Right cardiac atrium (tissue), 5 donors: Measurements from ENCODE around the gene SERGEF. TPM values are rescaled to one million over a fixed set of nuclear protein-coding genes. Genes with fewer than 3 reads are reported as not detected.

Source experiments
- ATAC-seq, 2 donors: fragments of 200-7000 bp; cut with Tn5 transposase; one replicate each; pipeline versions ENCODE4 v1.8.0 to v1.9.1; 2020; ENCODE audit warnings: moderate library complexity in 2 of 2, mild to moderate bottlenecking in 1 of 2
- DNase-seq, 3 donors: peaks; one replicate each; pipeline ENCODE4 v3.0.0-alpha.2; 2020
- H3K27ac ChIP-seq: one replicate; pipeline ENCODE4 v1.5.1; 2013; ENCODE audit warnings: mild to moderate bottlenecking, low read length, control low read depth, moderate library complexity
- H3K27me3 ChIP-seq: one replicate; pipeline ENCODE4 v1.6.1; 2013; ENCODE audit not compliant: control insufficient read depth, insufficient read depth
- H3K4me1 ChIP-seq: one replicate; pipeline ENCODE4 v1.6.1; 2013; ENCODE audit warnings: low read length; ENCODE audit not compliant: control insufficient read depth, insufficient read depth
- H3K4me3 ChIP-seq: one replicate; pipeline ENCODE4 v1.5.1; 2013; ENCODE audit warnings: low read length, control low read depth
- H3K9me3 ChIP-seq: one replicate; pipeline ENCODE4 v1.6.1; 2013; ENCODE audit warnings: low read length; ENCODE audit not compliant: control insufficient read depth
- WGBS: extraction: QIAGEN DNeasy Blood & Tissue Kit; methylation state at CpG from one replicate; pipeline ENCODE4 v1.1.7; 2013; 5-methylcytosine and 5-hydroxymethylcytosine counted together
- intact Hi-C, 4 donors: fragments of 100-400 bp; cut with DNase I; formaldehyde crosslinking; loops; one replicate each; pipeline versions ENCODE4 v1.11.0 to v1.14.0; 2022 to 2023
- polyA plus RNA-seq: library from polyadenylated mRNA; stranded (reverse); fragments of 200-250 nt; gene quantifications from one replicate; pipeline ENCODE4 v1.2.3, GENCODE V29; 2013
- total RNA-seq, 4 donors: library from RNA; stranded (reverse); fragmentation: NEBNext Ultra II Directional; extraction: Animal tissue kit (Norgen Biotek cat#: 25700); gene quantifications; one replicate each; pipeline ENCODE4 v1.2.1, GENCODE V29; 2021
- donor health status: healthy with polysubstance abuse.
- donor health status: DM: no; HTN: yes; CAD: no.
- donor health status: DM: no; HTN: no; CAD: no.
- donor health status: DM: no; HTN: yes; CAD: no; lungs with severe emphysema.
- donor health status: DM: yes; HTN: yes; CAD: no.

The SERGEF gene
- total and polyA plus RNA-seq, 5 donors: 30.8 to 44.7 (median 31.6) TPM

DNA sequence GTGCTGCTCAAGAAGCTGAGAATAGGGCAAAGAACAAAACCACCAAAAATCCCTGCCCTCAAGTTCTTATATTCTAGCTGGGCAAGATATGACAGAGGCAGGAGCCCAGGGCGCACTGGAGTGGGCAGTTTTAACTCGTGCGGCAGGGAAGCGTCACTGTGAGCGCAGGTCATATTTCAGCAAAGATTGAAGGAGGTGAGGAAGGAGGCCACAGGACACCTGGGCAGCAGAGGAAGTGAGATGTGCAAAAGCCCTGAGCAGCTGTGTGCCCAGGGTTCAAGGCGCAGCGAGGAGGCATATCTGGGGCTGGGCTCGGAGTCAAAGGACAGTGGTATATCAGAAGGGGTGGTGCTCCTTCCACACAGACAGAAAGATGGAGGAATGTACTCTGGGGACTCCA lies 264.8 kb downstream of the SERGEF start:
- Histone ChIP-seq H3K4me1 (no peaks in the 10 kb centered on the region), H3K27me3 (no peaks in the 10 kb centered on the region), H3K27ac (no peak overlapping the region), H3K4me3 (no peak overlapping the region), H3K9me3 (no peaks in the 10 kb centered on the region)
- DNase-seq (no peak), ATAC-seq (no peak)
- intact Hi-C loops: no loop called here
- 79% methylated on average over 8 of the region's 8 CpGs for WGBS

DNA sequence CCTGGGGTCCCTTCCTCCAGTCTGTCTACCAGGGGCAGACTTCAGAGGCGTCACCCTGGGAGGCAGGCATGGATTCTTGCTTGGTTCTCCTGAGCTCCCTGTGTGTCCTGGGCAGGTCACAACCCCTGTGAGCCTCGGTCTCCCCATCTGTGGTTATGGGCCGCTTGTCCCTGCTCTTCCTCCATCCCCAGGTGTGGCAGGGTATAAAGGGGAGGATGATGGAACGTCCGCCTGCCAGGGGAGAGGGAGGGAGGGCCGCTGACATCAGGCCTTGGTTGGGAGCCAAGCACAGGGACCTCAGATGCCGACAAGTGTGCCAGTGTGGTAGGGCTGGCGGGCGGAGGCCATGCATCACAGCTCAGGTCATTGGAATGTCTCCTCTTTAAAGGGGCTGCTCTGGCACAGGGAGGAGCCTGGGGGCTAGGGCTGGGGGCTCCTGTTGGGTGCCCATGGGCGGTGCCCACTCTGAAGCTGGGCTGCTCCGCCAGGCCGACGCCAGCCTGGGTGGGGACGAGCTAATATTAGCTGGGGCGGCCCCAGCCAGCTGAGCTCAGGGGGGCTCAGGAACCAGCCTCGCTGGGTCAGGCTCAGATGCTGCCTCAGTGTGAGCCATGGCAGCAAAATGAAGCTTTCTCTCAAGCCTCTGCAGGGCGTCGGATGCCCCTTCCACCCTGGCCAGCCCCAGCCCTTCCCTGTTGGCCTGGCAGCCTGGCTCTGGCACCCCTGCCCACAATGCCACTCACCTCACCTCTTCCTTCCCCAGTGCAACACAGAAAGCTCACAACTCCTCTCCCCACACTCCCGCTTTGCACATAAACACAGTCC lies 265.5 kb downstream of the SERGEF start:
- Histone ChIP-seq H3K27ac (no peak overlapping the region), H3K4me3 (no peak overlapping the region), H3K9me3 (no peaks in the 10 kb centered on the region), H3K4me1 (no peaks in the 10 kb centered on the region), H3K27me3 (no peaks in the 10 kb centered on the region)
- intact Hi-C loops: no loop called here
- DNase-seq (peak in 1 of 3 donors; percentile 44), ATAC-seq (no peak)
- 73% methylated on average over 19 of the region's 19 CpGs for WGBS

DNA sequence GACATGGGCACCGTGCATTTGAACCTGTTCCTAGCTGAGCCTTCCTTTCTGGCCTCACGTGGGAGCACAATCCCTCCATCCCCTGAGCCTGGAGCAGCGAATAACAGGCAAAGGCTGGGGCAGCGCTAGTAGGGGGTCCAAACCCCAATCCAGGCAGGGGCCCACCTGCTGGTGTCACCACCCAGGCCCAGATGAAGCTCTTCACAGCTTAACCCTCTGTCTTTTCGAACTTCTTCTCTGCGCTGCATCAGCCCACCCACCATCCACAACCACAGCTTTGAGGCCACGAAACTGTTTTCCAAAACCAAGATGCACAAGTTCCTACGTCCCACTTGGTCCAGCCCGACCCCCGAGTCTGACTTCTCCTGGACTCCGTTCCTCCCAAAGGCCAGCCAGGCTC lies 266.8 kb downstream of the SERGEF start:
- DNase-seq: peak in 1 of 3 donors; percentile 9
- intact Hi-C loops: no loop called here
- no peak overlapping the region for H3K4me3 ChIP-seq
- WGBS: 77% methylated on average over 11 of the region's 11 CpGs
- no peak overlapping the region for H3K27ac ChIP-seq
- no peaks in the 10 kb centered on the region for H3K4me1 ChIP-seq
- ATAC-seq: no peak
- H3K9me3 ChIP-seq: no peaks in the 10 kb centered on the region
- no peaks in the 10 kb centered on the region for H3K27me3 ChIP-seq

DNA sequence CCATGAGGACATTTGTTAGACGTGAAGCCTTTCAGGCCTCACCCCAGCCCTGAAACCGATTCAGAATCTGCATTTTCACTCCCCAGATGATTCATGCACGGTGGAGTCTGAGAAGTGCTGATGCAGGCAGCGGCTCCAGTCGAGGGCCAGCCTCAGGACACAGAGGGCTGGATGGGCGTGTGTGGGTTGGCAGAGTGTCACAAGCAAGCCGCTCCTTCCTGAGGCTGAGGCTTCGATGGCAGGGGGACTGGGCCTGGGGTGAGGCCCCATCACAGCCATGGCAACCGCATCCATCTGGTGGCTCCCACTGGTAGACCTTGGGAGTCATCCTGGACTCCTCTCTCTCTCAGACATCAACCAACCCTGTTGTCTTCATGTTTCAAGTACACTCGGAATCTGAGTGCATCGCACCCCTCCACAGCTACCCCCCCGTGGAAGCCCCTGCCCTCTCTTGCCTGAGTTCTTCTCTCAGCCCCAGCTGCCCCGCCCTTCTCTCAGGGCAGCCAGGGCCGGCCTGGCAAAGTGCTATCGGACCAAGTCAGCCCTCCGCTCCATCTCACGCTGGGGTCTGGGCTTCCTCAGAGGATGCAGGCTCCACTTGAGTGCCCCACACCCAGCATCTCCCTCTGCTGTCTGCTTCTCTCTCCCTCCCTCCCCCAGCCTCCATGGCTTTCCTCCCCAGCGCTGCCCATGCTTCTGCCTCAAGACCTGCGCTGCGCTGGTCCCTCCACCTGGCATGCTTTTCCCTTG lies 267.6 kb downstream of the SERGEF start:
- intact Hi-C loops: no loop called here
- no peaks in the 10 kb centered on the region for H3K27me3 ChIP-seq
- DNase-seq (peak in 1 of 3 donors; percentile 32), ATAC-seq (no peak)
- no peaks in the 10 kb centered on the region for H3K9me3 ChIP-seq
- H3K4me3 ChIP-seq: no peak overlapping the region
- WGBS: 82% methylated on average over 20 of the region's 20 CpGs
- no peak overlapping the region for H3K27ac ChIP-seq
- no peaks in the 10 kb centered on the region for H3K4me1 ChIP-seq

DNA sequence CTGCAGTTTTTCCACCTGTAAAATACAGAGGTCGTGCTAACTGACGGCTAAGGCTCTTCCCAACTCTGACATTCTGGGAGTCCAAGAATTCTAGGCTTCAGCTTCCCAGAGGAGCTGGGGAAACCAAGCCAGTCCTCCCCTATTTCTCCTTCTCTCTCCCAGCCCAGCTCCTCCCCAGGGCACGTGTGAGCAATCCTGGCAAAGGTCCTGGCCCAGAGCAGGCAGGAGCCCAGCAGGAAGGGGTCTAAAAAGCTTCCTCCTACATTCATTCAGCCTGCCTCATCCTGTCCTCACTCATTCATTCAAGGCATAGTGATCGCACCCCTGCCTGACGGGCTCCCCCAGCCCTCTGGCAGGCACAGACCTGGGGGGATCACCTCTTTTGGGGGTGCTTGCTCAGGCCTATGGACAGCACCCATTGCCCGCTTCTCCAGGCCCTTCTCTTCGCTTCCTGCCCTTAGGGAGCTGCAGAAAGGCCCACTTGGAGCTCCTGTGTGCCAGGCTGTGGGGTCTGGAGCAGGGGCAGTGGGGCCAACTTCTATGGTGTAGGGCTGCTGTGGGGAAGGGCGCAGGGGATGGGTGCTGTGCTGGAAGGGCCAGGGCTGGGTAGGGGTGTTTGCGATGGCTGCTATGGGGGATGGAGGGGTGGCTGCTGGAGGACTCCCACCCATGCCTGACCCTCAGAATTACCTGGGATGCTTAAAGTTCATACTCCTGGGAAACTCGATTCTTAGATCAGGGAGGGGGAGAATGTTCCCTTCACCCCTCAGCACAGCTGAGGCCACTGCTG lies 268.5 kb downstream of the SERGEF start:
- no peaks in the 10 kb centered on the region for H3K9me3 ChIP-seq
- ATAC-seq (no peak), DNase-seq (peak in 1 of 3 donors; percentile 35)
- H3K4me1 ChIP-seq: no peaks in the 10 kb centered on the region
- H3K27me3 ChIP-seq: no peaks in the 10 kb centered on the region
- 71% methylated on average over 10 of the region's 10 CpGs for WGBS
- intact Hi-C loops: no loop called here
- H3K27ac ChIP-seq: no peak overlapping the region
- H3K4me3 ChIP-seq: no peak overlapping the region

DNA sequence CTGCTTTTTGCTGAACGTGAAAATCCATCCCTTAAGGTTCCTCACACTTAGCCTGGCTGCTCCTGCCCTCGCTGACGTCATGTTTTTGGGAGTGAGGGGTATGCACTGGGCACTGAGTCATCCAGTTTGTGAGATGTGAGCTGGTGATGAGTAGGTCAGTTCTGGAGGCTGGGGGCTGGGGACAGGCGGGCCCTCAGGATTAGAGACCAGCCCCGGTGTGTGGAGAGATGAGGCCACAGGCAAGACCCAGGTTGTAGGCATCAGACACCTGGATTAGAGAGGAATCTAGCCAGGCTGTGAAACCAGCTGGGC lies 269.1 kb downstream of the SERGEF start:
- 72% methylated on average over 5 of the region's 5 CpGs for WGBS
- DNase-seq: peak in 1 of 3 donors; percentile 9

DNA sequence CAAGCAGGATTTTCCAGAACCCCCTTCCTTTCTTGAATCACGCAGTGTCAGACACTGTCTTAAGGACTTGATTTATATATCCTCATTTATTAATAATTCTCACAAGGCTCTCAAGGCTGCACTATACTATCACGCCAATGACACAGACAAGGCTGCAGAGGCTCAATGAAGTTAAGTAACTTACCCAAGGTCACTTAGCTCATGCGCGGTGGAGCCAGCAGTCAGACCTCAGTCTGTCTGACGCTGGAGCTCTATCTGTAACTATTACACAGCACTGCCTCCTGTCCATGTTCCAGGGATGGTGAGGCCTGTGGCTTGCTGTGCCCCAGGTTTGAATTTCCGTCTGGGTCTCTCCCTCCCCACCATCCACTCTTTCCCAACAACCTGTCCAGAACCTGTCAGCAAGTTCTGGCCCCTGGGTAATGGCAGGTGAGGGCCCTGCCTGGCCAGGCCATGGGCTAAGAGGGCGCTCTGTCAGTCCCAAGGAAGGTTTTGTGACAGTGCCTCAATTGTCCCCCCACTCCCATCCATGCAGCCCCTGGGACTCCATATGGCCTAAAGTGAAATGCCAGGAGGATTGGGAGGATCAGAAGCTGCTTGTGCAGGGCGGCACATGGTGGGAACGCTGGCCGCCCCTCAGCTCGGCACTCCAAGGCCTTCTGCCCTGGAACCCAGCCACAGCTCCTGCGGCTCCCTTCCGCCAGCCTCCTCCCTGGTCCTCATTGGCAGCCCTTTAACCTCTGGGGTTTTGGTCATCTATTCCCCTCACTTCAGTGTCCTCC lies 269.6 kb downstream of the SERGEF start:
- no peak overlapping the region for H3K27ac ChIP-seq
- ATAC-seq: no peak

More for the DNA sequence above, 269.1 kb downstream of the SERGEF start:
- H3K27ac ChIP-seq: no peak overlapping the region
- no peaks in the 10 kb centered on the region for H3K4me1 ChIP-seq
- H3K4me3 ChIP-seq: no peak overlapping the region
- intact Hi-C loops: no loop called here
- H3K9me3 ChIP-seq: no peaks in the 10 kb centered on the region
- H3K27me3 ChIP-seq: no peaks in the 10 kb centered on the region
- no peak for ATAC-seq

DNA sequence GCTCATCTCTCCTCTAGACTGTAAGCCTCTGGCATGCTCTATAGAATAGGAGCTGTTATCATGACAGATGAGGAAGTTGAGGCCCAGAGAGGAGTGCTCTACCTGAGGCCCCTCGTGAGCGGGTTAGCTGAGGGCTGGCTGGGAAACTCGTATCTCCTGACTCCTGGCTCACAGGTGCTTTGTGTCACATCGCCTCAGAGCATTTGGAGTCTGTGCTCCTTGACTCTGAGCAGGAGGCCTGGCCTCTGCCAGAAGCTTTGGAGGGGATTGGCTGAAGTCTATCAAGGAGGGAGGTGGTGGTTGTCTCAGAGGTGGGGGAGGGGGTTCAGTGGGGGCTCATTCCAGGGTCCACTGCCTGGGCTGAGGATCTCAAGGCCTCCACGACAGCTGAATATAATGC lies 270.8 kb downstream of the SERGEF start:
- H3K27me3 ChIP-seq: no peaks in the 10 kb centered on the region
- DNase-seq (no peak), ATAC-seq (no peak)
- H3K4me1 ChIP-seq: no peaks in the 10 kb centered on the region
- H3K27ac ChIP-seq: no peak overlapping the region
- H3K4me3 ChIP-seq: no peak overlapping the region
- no peaks in the 10 kb centered on the region for H3K9me3 ChIP-seq
- 69% methylated on average over 5 of the region's 5 CpGs for WGBS
- intact Hi-C loops: no loop called here

More for the DNA sequence above, 269.6 kb downstream of the SERGEF start:
- DNase-seq: peak in 1 of 3 donors; percentile 19
- H3K4me1 ChIP-seq: no peaks in the 10 kb centered on the region
- no peak overlapping the region for H3K4me3 ChIP-seq
- WGBS: 90% methylated on average over 13 of the region's 13 CpGs
- H3K9me3 ChIP-seq: no peaks in the 10 kb centered on the region
- intact Hi-C loops: no loop called here
- no peaks in the 10 kb centered on the region for H3K27me3 ChIP-seq

DNA sequence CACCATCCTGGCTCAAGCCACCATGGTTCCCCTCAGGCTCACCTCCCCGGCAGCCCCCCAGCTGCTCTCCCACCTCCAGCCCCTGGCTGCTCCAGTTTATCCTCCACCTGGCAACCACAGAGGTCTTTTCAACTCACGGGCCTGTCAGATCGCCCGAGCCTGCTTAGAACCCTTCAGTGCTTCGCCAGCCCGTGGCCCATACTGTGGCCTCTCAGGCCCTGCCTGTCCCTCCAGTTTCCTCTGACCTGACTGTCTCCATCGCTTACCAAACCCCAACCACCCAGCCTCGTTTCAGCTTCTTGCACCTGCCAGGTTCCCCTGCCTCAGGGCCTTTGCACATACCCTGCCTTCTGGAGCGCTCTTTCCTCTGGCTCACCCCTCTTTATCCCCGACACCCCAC lies 271.4 kb downstream of the SERGEF start:
- ATAC-seq (no peak), DNase-seq (peak in 1 of 3 donors; percentile 10)
- Histone ChIP-seq H3K9me3 (no peaks in the 10 kb centered on the region), H3K27ac (no peak overlapping the region), H3K4me3 (no peak overlapping the region), H3K27me3 (no peaks in the 10 kb centered on the region), H3K4me1 (no peaks in the 10 kb centered on the region)
- intact Hi-C loops: no loop called here
- WGBS: 91% methylated on average over 10 of the region's 10 CpGs

DNA sequence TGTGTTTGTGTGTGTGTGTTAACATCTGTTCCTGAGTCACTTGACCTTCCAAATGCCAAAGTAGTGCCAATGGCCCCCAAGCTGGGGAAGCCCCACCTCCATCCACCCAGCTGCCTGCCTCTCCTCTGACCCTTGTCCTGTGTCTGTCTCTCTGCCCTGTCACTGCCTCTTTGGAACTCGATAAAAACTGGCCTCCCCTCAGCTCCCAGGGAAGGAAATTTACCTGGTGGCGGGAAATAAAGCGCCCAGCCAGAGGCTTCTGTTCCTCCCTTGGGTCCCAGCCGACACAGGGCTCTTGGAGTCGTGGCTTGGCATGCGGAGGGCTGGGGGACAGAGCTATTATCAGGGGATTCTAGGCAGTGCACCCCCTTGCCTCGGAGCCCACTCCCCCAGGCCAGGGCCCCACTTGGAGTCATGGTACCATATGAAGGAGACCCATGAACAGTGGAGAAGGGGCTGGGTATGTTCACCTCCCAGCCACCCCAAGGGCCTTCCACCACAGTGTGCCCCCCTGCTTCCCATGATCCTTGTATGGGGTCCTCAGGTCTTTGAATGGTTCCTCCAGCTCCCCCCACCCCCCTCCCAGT lies 272.1 kb downstream of the SERGEF start:
- WGBS: 67% methylated on average over 7 of the region's 7 CpGs
- Histone ChIP-seq H3K27ac (no peak overlapping the region), H3K27me3 (no peaks in the 10 kb centered on the region), H3K9me3 (no peaks in the 10 kb centered on the region), H3K4me1 (no peaks in the 10 kb centered on the region), H3K4me3 (no peak overlapping the region)
- intact Hi-C loops: no loop called here
- DNase-seq (no peak), ATAC-seq (no peak)
